NCI-H526 treated with DMSO at 0.1 percent for 48 hours (cell line): ENCODE measurements around the gene LDLRAD1.
"Not testable (repeated sequence)": the region's sequence is repeated elsewhere in the genome, so short reads cannot be mapped to it uniquely, and the experiment has no call there.

Experiments
- DNase-seq: peaks from one replicate; lab custom pipeline; 2025; lab: John Stamatoyannopoulos, UW

Gene LDLRAD1

DNA sequence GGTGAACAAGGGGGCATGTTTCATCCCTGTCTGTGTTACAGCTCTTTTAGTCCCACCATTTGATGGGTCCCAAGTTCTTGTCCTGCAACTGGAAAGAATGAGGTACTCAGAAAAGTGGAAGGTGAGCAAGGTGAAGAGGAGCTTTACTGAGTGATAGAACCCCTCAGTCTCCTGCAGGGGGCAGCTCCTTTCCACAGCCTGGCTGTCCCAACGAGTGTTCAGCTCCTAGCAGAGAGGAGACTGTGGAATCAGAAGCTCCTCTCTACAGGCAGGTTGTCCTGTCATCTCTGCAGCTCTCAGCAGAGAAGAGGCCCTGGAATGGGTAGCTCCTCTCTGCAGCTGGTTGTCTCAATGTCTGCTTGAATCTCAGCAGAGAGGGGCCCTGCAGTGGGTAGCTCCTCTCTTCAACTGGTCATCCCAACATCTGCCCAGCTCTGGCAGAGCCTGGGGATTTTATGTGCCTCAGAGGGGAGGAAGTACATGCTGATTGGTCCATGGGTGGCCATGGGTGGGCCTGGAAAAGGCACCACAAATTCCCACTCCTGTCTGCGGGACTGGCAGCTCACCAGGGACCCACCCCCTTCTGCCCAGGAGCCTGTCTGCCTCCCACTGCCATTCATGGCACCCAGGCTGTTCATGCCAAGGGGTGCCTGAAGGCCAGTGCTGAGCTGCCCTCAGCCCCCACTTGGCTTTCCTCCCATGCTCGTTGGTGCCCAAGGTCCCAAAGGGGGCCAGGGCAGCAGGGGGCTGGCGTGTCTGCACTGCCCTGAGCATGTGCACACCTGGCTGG is 25.7 kb downstream of the LDLRAD1 start:
- DNase-seq, result no peak

DNA sequence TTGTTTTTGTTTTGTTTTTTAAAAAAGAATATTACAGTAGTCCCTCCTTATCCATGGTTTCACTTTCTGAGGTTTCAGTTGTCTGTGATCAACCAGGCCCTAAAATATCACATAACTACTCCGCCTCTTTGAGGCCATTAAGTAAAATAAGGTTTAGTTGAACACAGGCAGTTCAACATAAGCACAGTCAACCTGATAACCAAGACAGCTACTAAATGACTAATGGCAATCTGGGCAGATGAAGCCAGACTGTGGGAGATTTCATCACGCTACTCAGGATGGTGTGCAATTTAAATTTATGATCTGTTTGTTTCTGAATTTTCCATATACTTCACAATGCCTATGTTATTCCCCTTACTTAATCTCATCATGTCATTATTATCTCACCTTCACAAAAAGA is 30.1 kb downstream of the LDLRAD1 start:
- DNase-seq, result no peak

DNA sequence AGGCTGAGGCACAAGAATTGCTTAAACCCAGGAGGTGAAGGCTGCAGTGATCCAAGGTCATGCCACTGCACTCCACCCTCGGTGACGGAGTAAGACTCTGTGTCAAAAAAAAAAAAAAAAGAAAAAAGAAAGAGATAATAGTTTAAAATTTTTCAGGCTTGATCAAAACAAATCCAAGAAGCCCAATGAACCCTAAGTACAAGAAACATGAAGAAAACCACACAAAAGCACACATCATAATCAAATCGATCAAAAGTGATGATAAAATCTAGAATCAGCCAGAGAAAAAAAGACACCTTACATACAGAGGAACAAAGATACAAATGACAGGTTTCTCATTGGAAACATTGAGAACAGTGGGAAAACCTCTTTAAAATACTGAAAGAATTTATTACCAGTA is 31.5 kb downstream of the LDLRAD1 start:
- no peak for DNase-seq

DNA sequence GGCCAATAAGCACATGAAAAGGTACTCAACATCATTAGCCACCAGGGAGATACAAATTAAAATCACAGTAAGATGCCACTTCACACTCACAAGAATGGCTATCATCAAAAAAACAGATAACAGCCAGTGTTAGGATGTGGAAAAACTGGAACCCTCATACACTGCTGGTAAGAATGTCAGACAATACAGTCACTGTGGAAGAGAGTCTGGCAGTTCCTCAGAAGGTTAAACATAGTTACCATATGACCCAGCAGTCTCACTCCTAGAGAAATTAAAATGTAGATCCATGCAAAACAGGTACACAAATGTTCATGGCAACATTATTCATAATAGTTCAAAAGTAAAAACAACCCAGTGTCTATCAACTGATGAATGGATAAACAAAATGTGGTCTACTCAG is 33.3 kb downstream of the LDLRAD1 start:
- peak; percentile 78 for DNase-seq

DNA sequence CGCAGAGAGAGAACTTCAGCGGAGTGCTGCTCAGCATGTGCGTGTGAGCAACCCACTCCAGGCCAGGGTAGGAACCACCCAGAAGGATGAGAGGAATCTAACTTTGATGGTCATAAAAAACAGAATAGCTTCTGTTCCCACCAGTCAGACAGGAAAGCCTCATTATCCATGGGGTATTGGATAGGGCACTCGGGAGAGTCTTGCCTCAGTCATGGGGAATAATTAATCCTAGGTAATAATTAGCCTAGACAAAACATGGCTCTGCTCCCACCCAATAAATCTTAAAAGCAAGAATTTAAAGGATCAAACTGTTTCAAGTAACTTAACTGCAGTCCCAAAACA is 35.3 kb downstream of the LDLRAD1 start:
- no peak for DNase-seq

DNA sequence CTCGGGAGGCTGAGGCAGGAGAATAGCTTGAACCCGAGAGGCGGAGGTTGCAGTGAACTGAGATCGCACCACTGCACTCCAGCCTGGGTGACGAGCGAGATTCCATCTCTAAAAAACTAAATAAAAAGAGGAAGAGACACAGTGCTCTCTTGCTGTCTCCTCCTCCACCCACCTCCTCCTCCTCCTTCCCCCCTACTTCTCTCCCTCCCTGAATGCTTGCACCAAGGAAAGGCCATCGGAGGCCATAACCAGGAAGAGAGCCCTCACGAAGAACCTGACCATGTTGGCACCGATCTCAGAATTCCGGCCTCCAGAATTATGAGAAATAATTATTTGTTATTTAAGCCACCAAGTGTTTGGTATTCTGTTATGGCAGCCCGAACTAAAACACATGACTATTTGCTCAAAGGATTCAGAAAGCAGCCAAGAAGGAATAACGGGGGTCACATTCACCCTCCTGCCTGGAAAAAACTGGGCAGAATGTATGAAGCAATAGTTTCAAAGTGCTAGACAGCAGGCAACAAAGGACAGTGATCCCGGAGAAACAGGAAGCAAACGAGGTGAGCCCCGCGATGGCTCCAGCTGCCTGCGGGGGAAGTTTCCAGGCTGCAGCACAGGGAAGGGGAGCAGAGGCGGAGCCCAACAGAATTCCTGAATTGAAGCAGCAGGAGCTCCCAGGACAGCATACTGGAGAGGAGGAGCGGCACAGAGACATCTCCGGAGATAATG is 35.8 kb downstream of the LDLRAD1 start:
- no peak for DNase-seq

DNA sequence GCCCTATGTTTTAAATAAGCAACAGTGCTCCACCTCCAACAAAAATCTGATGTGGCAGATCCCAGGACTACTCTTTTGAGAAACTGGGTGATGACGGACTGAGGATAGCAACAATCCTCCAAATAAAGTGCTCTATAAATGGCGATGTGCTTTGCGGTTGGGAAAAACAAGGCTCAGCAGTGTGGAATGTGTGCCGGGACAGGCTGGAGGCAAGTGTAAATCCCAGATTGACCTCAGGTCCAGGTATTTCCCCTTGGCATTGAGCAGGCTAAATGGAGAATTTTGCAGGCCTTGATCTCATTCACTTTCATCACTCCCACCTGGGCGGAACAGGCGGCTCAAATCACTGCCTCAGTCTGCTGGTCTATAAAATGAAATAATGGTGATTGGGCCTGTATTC is 36.8 kb downstream of the LDLRAD1 start:
- no peak for DNase-seq

DNA sequence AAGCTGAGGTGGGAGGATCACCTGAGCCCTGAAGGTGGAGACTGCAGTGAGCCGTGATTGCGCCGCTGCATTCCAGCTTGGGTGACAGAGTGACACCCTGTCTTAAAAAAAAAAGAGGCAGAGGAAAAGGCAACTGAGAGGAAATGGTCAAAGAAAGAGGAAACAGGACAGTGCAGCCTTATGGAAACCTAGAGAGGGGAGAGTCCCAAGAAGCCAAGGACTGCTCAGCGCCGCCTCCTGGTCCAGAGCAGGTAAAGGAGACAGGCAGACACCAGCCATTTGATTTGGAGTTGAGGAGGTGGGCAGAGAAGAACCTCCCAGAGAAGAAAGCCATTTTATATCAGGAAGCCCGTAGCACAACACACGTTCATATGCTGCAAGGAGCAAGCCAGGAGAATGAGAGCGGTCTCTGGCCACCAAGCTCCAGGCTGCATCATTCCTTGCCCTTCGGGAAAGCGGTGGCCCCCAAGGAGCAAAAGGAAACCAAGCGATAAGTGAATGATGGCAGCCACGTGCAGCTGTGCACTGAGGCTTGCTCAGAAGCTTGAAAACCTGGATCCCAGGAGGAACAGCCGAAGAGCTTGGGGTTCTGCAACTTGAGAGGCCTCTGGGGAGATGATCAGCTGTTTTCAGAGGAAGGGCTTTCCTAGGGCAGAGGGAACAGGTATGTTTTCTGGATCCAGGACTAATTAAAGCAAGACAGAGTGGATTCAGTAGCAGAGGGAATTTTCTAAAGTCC is 38.1 kb downstream of the LDLRAD1 start:
- DNase-seq, result no peak

DNA sequence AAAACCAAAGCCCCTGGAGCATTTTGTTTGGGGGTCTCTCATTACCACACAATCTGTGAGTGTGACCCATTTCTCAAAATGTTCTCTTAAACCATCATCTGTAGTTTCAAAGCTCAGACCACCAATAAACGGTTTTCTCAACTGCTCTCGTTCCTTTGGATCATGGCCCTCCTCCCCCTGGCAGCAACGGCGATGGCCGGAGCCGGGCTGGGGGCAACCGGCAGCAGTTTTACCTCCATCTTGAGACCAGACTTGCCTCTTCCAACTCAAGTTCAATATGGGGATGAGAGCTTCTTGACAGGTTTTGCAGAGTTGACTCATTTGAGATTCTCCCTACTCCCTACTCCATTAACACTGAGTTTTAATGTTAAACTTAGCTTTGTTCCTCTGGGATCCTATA is 42.1 kb downstream of the LDLRAD1 start:
- no peak for DNase-seq

DNA sequence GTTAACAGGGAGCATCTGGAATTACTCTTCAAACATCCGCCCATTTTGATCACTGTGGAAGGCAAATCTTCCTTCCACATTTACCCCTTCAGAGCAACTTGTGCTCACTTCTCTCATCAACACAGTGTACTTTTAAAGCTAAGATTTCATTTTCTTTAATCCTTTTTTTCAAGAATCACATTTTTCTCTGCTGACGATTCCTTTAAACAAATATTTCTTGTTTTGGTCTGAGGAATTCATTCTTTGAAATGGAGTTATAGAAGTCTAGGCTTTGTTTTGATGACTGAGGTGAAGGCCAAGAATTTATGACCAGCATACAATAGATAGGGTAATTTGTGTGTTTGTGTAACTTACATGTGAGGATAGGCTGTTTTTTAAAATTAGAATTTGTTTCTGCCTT is 46.3 kb downstream of the LDLRAD1 start:
- DNase-seq, result no peak

DNA sequence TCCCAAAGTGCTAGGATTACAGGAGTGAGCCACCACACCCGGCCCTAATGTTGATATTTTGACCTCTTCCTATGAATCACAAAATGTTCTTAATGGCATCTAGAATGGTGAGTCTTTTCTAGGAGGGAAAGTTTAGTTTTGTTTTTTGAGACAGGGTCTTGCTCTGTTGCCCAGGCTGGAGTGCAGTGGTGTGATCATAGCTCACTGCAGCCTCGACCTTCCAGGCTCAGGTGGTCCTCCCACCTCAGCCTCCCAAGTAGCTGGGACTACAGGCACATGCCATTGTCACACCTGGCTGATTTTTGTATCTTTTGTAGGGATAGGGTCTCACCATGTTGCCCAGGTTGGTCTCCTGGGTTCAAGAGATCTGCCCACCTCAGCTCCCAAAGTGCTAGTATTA is 48.7 kb downstream of the LDLRAD1 start:
- not testable (repeated sequence) for DNase-seq

DNA sequence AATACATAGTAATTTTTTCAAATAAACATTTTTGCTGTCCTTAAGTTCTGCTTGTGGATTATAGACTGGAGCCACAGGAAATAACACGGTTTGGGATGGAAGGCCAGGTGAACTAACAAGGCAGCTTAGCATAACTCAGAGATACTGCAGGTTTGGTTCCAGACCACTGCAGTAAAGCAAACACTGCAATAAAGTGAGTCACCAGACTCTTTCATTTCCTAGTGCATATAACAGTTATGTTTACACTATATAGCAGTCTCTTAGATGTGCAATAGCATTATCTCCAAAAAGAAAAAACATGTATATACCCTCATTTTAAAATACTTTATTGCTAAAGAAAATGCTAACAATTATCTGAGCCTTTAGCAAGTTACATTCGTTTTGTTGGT is 49.9 kb downstream of the LDLRAD1 start:
- DNase-seq, result no peak

DNA sequence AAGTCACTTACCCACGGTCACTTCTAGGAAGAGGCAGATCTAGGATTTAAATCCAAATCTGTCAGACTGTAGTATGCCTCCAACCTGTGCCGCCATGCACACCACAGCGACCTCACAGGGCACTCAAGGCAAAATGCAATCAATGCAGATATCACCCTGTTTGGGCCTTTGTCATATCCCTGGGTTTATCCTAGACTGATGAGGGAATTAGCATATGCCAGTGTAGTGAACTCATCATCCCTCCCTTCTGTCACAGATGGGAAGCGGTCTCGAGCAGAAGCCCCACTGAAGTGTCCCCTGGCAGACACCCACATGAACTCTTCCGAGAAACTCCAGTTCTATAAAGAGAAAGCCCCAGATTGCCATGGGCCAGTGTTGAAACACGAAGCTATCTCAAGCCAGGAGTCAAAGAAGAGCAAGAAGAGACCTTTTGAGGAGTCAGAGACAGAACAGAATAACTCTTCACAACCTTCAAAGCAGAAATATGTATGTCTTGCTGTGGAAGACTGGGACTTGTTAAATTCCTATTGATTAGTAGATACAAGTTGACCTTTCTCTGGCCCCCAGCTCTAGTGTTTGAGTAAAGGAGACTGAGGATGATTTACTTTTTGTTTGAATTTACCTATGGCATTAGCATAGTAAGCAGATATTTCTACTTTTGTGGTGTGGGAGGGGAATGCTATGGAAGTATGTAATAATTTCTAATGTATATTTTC is 50.4 kb downstream of the LDLRAD1 start:
- DNase-seq, result no peak

DNA sequence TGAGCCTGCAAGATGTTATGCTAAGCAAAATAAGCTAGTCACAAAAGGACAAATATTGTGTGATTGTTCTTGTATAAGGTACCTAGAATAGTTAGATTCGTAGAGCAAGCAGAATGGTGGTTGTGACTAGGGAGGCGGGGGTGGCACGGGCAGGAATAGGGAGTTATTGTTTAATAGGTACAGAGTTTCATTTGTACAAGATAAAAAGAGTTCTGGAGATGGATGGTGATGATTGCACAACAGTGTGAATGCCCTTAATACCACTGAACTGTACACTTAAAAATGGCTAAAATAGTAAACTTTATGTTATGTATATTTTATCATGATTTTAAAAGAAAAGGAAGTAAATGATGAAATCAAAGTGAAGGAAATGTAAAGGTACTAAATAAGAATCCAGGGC is 51.2 kb downstream of the LDLRAD1 start:
- DNase-seq, result no peak

DNA sequence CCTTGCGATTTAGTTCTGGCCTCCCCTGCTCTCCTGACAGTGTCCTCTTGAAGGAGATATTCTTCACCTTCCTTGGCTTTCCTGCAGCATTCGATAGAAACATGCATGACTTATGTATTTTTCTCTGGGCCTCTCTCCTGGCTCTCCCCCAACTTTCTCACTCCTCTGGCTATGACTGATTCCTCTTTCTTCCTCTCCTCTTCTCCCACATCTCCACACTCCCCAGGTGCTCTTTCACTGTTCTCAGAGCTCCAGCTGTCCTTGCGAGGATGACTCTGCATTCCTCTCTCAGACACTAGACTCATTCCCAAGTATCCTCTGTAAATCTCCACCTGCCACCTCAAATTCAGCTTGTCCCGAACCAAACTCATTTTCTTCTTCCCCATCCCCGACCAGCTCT is 53.9 kb downstream of the LDLRAD1 start:
- DNase-seq, result no peak

DNA sequence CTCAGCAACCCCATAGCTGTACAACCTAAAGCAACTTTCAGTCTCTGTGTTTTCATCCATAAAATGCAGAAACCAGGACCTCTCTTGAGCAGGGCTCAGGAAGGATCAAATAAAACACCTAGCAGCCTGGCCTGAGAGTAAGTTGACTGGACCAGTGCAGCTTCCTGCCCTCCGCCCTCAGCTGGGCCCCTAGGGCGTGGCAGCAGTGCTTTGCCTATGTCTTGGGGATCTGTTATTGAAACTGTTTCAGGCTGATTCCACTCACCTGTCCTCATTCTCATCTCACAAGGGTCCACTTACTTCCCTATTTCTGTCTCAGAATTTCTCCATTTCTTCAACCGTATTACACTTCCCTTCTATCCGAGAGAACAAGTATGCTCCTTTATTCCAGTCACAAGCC is 54.5 kb downstream of the LDLRAD1 start:
- DNase-seq, result no peak

DNA sequence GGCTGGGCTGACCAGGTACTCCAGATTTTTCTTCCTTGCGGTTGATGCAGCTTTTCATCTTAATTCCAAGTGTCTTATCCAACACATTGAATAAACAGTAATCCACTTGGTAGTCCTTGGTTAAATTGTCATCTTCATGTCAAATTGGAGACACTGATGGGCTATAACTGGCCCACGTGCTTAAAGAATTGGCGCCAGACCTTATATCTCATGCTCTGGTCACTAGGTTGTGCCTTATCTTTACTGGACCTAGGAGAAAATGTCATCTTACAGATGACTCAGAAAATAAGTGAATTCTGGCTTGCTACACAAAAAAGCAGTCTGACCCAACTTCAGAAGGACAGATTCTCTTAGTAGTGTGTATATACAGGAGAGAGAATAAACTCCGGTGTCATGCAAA is 55.6 kb downstream of the LDLRAD1 start:
- no peak for DNase-seq

DNA sequence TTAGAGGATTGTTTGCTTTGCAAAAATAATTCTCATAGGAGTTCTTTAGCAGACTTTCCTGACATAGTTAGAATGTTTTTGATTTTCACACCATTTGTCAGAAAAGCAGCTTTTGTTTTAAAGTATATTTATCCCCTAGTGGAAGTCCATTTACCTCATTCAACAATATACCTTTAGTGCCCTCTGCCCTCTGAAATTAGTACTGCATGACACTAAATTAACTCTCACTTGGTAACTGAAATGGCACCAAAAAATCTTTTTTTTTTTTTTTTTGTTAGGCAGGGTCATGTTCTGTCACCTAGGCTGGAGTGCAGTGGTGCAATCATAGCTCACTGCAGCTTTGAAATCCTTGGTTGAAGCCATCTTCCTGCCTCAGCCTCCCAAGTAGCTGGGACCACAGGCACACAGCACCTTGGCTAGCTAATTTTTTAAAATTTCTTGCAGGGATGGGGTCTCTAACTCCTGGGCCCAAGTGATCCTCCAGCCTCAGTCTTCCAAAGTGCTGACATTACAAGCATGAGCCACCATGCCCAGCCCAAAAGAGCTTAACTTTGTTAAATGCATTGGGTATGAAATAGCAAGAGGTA is 58.2 kb downstream of the LDLRAD1 start:
- DNase-seq, result no peak
